ENCODE measurements around the gene SCAF4. TPM values are rescaled to one million over a fixed set of nuclear protein-coding genes. Genes with fewer than 3 reads are reported as not detected.

Gene SCAF4
- total and polyA plus RNA-seq, 4 donors = 7.1 to 11.1 (median 9.3) TPM

GRCh38 chr21:31671931-31672330 is 60.0 kb downstream of the SCAF4 start:
- Histone ChIP-seq H3K36me3 (ENCODE audit: control insufficient read depth in 4 of 4, insufficient read depth in 3 of 4, low read depth in 1 of 4, low read length in 3 of 4) (peaks cover 9 to 37% (median 27%) of the 10 kb centered on the region in 4 donors), H3K4me3 (ENCODE audit: low read depth in 1 of 3, low read length in 3 of 3) (no peak overlapping the region), H3K9me3 (ENCODE audit: control insufficient read depth in 4 of 4, low read length in 3 of 4) (no peaks in the 10 kb centered on the region), H3K27ac (ENCODE audit: low read depth in 1 of 2, low read length in 2 of 2) (no peak overlapping the region), H3K9ac (ENCODE audit: low read depth in 1 of 2, low read length in 2 of 2) (no peak overlapping the region), H3K27me3 (ENCODE audit: control insufficient read depth in 4 of 4, insufficient read depth in 4 of 4, low read length in 3 of 4) (no peaks in the 10 kb centered on the region), H3K4me1 (ENCODE audit: control insufficient read depth in 4 of 4, insufficient read depth in 4 of 4, low read length in 3 of 4) (peaks cover 0 to 3% (median 2%) of the 10 kb centered on the region in 4 donors)
- DNase-seq (ENCODE audit: low spot score) = no peak
- TF ChIP-seq EGR1 (IDR thresholded peaks at IDR 0.05; ENCODE audit: low read depth in 2 of 2) = no peak
- TF ChIP-seq, protein P1, sequence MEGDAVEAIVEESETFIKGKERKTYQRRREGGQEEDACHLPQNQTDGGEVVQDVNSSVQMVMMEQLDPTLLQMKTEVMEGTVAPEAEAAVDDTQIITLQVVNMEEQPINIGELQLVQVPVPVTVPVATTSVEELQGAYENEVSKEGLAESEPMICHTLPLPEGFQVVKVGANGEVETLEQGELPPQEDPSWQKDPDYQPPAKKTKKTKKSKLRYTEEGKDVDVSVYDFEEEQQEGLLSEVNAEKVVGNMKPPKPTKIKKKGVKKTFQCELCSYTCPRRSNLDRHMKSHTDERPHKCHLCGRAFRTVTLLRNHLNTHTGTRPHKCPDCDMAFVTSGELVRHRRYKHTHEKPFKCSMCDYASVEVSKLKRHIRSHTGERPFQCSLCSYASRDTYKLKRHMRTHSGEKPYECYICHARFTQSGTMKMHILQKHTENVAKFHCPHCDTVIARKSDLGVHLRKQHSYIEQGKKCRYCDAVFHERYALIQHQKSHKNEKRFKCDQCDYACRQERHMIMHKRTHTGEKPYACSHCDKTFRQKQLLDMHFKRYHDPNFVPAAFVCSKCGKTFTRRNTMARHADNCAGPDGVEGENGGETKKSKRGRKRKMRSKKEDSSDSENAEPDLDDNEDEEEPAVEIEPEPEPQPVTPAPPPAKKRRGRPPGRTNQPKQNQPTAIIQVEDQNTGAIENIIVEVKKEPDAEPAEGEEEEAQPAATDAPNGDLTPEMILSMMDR (IDR thresholded peaks at IDR 0.05; ENCODE audit: low read depth, low read length, missing input control) = no peak
- no peak for TF ChIP-seq ZBTB33 (IDR thresholded peaks at IDR 0.05)
- no peak for TF ChIP-seq FOXA1 (IDR thresholded peaks at IDR 0.05)
- TF ChIP-seq, protein P2, sequence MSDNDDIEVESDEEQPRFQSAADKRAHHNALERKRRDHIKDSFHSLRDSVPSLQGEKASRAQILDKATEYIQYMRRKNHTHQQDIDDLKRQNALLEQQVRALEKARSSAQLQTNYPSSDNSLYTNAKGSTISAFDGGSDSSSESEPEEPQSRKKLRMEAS (IDR thresholded peaks at IDR 0.05) = no peak
- no peak for TF ChIP-seq NR2F2 (IDR thresholded peaks at IDR 0.05)
- TF ChIP-seq HNF4G (IDR thresholded peaks at IDR 0.05) = no peak
- no peak for TF ChIP-seq RAD21 (IDR thresholded peaks at IDR 0.05)
- WGBS = 97% methylated on average over 17 of the region's 17 CpGs

- Histone ChIP-seq H3K9ac (ENCODE audit: low read depth in 1 of 2, low read length in 2 of 2) (no peak overlapping the region), H3K27me3 (ENCODE audit: control insufficient read depth in 4 of 4, insufficient read depth in 4 of 4, low read length in 3 of 4) (no peaks in the 10 kb centered on the region), H3K4me3 (ENCODE audit: low read depth in 1 of 3, low read length in 3 of 3) (no peak overlapping the region), H3K4me1 (ENCODE audit: control insufficient read depth in 4 of 4, insufficient read depth in 4 of 4, low read length in 3 of 4) (peaks cover 0 to 6% (median 3%) of the 10 kb centered on the region in 4 donors), H3K36me3 (ENCODE audit: control insufficient read depth in 4 of 4, insufficient read depth in 3 of 4, low read depth in 1 of 4, low read length in 3 of 4) (peaks cover 9 to 42% (median 33%) of the 10 kb centered on the region in 4 donors), H3K27ac (ENCODE audit: low read depth in 1 of 2, low read length in 2 of 2) (no peak overlapping the region), H3K9me3 (ENCODE audit: control insufficient read depth in 4 of 4, low read length in 3 of 4) (no peaks in the 10 kb centered on the region)
- TF ChIP-seq FOXA2 (IDR thresholded peaks at IDR 0.05) = no peak
- no peak for DNase-seq (ENCODE audit: low spot score)
- 89% methylated on average over 12 of the region's 12 CpGs for WGBS
Observed at GRCh38 chr21:31671146-31671716, 60.7 kb downstream of the SCAF4 start.

DNA sequence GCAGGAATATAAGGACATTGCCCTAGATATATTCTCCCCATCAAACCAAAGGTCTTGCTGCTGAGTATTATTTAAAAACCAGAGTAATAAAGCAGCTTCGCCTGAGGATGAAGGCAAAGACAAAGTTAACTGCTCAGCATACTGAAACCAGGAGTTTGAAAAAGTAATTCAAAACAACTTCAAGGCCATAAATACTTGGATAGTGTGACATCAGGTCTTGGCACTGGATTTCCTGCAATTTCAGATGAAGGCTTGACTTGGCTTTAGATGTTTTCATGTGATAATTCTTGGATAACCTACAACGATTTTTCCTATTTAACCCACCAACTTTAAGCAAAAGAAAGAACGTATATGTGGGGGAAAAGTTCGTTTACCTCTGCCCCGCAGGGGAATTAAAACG is 61.8 kb downstream of the SCAF4 start:
- Histone ChIP-seq H3K27me3 (ENCODE audit: control insufficient read depth in 4 of 4, insufficient read depth in 4 of 4, low read length in 3 of 4) (no peaks in the 10 kb centered on the region), H3K27ac (ENCODE audit: low read depth in 1 of 2, low read length in 2 of 2) (no peak overlapping the region), H3K9ac (ENCODE audit: low read depth in 1 of 2, low read length in 2 of 2) (no peak overlapping the region), H3K9me3 (ENCODE audit: control insufficient read depth in 4 of 4, low read length in 3 of 4) (no peaks in the 10 kb centered on the region), H3K36me3 (ENCODE audit: control insufficient read depth in 4 of 4, insufficient read depth in 3 of 4, low read depth in 1 of 4, low read length in 3 of 4) (peaks cover 9 to 42% (median 39%) of the 10 kb centered on the region in 4 donors), H3K4me1 (ENCODE audit: control insufficient read depth in 4 of 4, insufficient read depth in 4 of 4, low read length in 3 of 4) (peaks cover 0 to 11% (median 9%) of the 10 kb centered on the region in 4 donors), H3K4me3 (ENCODE audit: low read depth in 1 of 3, low read length in 3 of 3) (no peak overlapping the region)
- DNase-seq (ENCODE audit: low spot score) = no peak
- no peak for TF ChIP-seq TAF1 (conservative IDR thresholded peaks at IDR 0.05)
- TF ChIP-seq, protein P1 (IDR thresholded peaks at IDR 0.05; ENCODE audit: low read depth, low read length, missing input control) = no peak
- TF ChIP-seq FOXA1 (IDR thresholded peaks at IDR 0.05) = no peak
- no peak for TF ChIP-seq RAD21 (IDR thresholded peaks at IDR 0.05)
- TF ChIP-seq HNF4A (conservative IDR thresholded peaks at IDR 0.05) = no peak
- no peak for TF ChIP-seq RXRA (IDR thresholded peaks at IDR 0.05)
- TF ChIP-seq, protein P2 (IDR thresholded peaks at IDR 0.05) = no peak
- no peak for TF ChIP-seq YY1 (IDR thresholded peaks at IDR 0.05)
- TF ChIP-seq, protein P3, sequence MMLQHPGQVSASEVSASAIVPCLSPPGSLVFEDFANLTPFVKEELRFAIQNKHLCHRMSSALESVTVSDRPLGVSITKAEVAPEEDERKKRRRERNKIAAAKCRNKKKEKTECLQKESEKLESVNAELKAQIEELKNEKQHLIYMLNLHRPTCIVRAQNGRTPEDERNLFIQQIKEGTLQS (IDR thresholded peaks at IDR 0.05) = no peak
- 63% methylated on average over 6 of the region's 6 CpGs for WGBS
